LNCaP clone FGC (cell line): ENCODE measurements around the gene SNTN.

Experiments used
- DNase-seq: peaks from one replicate; pipeline ENCODE4 v3.0.0-alpha.2; 2011; ENCODE audit warnings: low read depth
- H3K4me3 ChIP-seq: 2 replicates; pipeline ENCODE4 v1.5.1; 2011; ENCODE audit warnings: mild to moderate bottlenecking, low read depth, low read length, control low read depth
- TF ChIP-seq, protein P1 (sequence below): IDR thresholded peaks from 2 replicates; pipeline ENCODE4 v1.5.1; 2012; ENCODE audit warnings: mild to moderate bottlenecking; ENCODE audit not compliant: control insufficient read depth, insufficient read depth; ENCODE audit errors: extremely low read depth

SNTN gene

DNA sequence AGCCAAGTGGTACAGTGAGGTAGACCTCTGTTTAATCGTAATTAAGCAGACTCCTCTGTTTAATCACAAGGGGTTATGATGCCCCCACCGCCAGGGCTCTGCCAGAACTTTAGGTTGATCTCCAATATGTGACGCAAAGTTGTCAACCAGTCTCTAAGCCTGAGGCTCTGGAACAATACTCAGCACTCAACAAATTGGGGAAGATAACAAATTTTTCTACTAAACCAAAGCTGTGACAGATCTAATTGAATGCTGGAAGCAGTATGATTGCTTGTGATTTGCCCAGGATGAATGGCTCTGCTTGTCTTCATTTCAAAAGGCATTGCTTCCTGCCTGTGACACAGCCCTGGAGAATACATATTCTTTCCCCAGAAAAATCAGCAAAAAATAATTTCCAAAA, 57.1 kb downstream of the SNTN start:
- TF ChIP-seq, protein P1, sequence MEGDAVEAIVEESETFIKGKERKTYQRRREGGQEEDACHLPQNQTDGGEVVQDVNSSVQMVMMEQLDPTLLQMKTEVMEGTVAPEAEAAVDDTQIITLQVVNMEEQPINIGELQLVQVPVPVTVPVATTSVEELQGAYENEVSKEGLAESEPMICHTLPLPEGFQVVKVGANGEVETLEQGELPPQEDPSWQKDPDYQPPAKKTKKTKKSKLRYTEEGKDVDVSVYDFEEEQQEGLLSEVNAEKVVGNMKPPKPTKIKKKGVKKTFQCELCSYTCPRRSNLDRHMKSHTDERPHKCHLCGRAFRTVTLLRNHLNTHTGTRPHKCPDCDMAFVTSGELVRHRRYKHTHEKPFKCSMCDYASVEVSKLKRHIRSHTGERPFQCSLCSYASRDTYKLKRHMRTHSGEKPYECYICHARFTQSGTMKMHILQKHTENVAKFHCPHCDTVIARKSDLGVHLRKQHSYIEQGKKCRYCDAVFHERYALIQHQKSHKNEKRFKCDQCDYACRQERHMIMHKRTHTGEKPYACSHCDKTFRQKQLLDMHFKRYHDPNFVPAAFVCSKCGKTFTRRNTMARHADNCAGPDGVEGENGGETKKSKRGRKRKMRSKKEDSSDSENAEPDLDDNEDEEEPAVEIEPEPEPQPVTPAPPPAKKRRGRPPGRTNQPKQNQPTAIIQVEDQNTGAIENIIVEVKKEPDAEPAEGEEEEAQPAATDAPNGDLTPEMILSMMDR = no peak
- H3K4me3 ChIP-seq = no peak overlapping the region
- DNase-seq = no peak
